Endodermal cell (in vitro differentiated cells): ENCODE measurements around the gene ZACN. TPM values are rescaled to one million over a fixed set of nuclear protein-coding genes. Genes with fewer than 3 reads are reported as not detected.
"Not testable (repeated sequence)": the region's sequence is repeated elsewhere in the genome, so short reads cannot be mapped to it uniquely, and the experiment has no call there.

Experiments
- DNase-seq: peaks from one replicate; pipeline ENCODE4 v3.0.0-alpha.2; 2017
- H3K27ac ChIP-seq: 2 replicates; pipeline ENCODE4 v1.5.1; 2013; ENCODE audit warnings: mild to moderate bottlenecking, low read depth, low read length, moderate library complexity
- H3K27me3 ChIP-seq: 2 replicates; pipeline ENCODE4 v1.6.1; 2013; ENCODE audit warnings: mild to moderate bottlenecking, low read length, moderate library complexity; ENCODE audit not compliant: insufficient read depth, control insufficient read depth, poor library complexity, severe bottlenecking
- H3K36me3 ChIP-seq: 2 replicates; pipeline ENCODE4 v1.7.0; 2013; ENCODE audit warnings: mild to moderate bottlenecking, low read length, moderate library complexity; ENCODE audit not compliant: control insufficient read depth, insufficient read depth
- H3K4me1 ChIP-seq: one replicate; pipeline ENCODE4 v1.7.0; 2013; ENCODE audit warnings: low read length; ENCODE audit not compliant: control insufficient read depth, insufficient read depth
- H3K4me3 ChIP-seq: 2 replicates; pipeline ENCODE4 v1.5.1; 2013; ENCODE audit warnings: mild to moderate bottlenecking, low read length, moderate library complexity
- H3K9ac ChIP-seq: 2 replicates; pipeline ENCODE4 v1.6.1; 2013; ENCODE audit warnings: mild to moderate bottlenecking, low read length, moderate library complexity; ENCODE audit not compliant: poor library complexity, severe bottlenecking; ENCODE audit errors: extremely low read depth
- H3K9me3 ChIP-seq: 2 replicates; pipeline ENCODE4 v1.6.1; 2013; ENCODE audit warnings: mild to moderate bottlenecking, low read length, moderate library complexity; ENCODE audit not compliant: control insufficient read depth
- H3K27ac Mint-ChIP-seq: 2 replicates; pipeline ENCODE4 v1.8.0; 2020; ENCODE audit warnings: mixed read lengths
- H3K27me3 Mint-ChIP-seq: 2 replicates; pipeline ENCODE4 v1.8.0; 2021; ENCODE audit warnings: mild to moderate bottlenecking, mixed read lengths; ENCODE audit not compliant: insufficient read depth
- H3K36me3 Mint-ChIP-seq: 2 replicates; pipeline ENCODE4 v1.8.0; 2020; ENCODE audit warnings: low read depth, mixed read lengths
- H3K4me1 Mint-ChIP-seq: 2 replicates; pipeline ENCODE4 v1.8.0; 2020; ENCODE audit warnings: mixed read lengths
- H3K4me3 Mint-ChIP-seq: 2 replicates; pipeline ENCODE4 v1.8.0; 2020; ENCODE audit warnings: mild to moderate bottlenecking, moderate library complexity, mixed read lengths
- H3K9me3 Mint-ChIP-seq: 2 replicates; pipeline ENCODE4 v1.8.0; 2020; ENCODE audit warnings: mild to moderate bottlenecking, mixed read lengths
- WGBS, 2 experiments: methylation state at CpG; one replicate each; pipeline versions ENCODE4 v1.1.5 to v1.1.7; 2013; ENCODE audit warnings: missing lambda C conversion rate in 2 of 2, mixed read lengths in 1 of 2; ENCODE audit not compliant: insufficient coverage in 1 of 2, insufficient read length in 1 of 2; 5-methylcytosine and 5-hydroxymethylcytosine counted together
- total RNA-seq, 2 donors: library from RNA; stranded (reverse); fragmentation: NEBNext Ultra II Directional in 1 of 2; extraction: Animal tissue kit (Norgen Biotek cat#: 25700) in 1 of 2; gene quantifications; 2 replicates in 1 of 2; 3 replicates in 1 of 2; pipeline ENCODE4 v1.2.1, GENCODE V29; 2021
- TF ChIP-seq, protein P1 (sequence below): fragments of 200-600 bp; sonication (generic); conservative IDR thresholded peaks from 2 replicates; pipeline ENCODE4 v1.5.0; 2021; ENCODE audit warnings: antibody characterized with exemption, mild to moderate bottlenecking

The ZACN gene
- total RNA-seq, 2 donors from 2014 or later = 0.09 TPM; not detected in 1

DNA sequence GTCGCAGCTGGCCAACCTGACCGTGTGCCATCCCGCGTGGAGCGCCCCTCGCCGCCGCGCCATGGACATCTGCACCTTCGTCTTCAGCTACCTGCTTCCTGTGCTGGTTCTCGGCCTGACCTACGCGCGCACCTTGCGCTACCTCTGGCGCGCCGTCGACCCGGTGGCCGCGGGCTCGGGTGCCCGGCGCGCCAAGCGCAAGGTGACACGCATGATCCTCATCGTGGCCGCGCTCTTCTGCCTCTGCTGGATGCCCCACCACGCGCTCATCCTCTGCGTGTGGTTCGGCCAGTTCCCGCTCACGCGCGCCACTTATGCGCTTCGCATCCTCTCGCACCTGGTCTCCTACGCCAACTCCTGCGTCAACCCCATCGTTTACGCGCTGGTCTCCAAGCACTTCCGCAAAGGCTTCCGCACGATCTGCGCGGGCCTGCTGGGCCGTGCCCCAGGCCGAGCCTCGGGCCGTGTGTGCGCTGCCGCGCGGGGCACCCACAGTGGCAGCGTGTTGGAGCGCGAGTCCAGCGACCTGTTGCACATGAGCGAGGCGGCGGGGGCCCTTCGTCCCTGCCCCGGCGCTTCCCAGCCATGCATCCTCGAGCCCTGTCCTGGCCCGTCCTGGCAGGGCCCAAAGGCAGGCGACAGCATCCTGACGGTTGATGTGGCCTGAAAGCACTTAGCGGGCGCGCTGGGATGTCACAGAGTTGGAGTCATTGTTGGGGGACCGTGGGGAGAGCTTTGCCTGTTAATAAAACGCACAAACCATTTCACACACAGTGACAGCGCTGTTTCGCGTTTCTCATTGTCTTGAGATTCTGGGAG is 2.0 kb upstream of the ZACN start:
- Mint-ChIP-seq H3K4me3 (peak overlapping the region; percentile 46), H3K9me3 (no peaks in the 10 kb centered on the region), H3K36me3 (no peaks in the 10 kb centered on the region), H3K27ac (no peak overlapping the region), H3K27me3 (peaks cover 71% of the 10 kb centered on the region), H3K4me1 (peaks cover 26% of the 10 kb centered on the region)
- H3K4me3 ChIP-seq = peak overlapping the region; percentile 35
- peaks cover 15% of the 10 kb centered on the region for H3K4me1 ChIP-seq
- H3K27ac ChIP-seq = no peak overlapping the region
- DNase-seq = peak; percentile 85
- H3K27me3 ChIP-seq = peaks cover 68% of the 10 kb centered on the region
- H3K9ac ChIP-seq = no peak overlapping the region
- H3K36me3 ChIP-seq = peaks cover under 1% of the 10 kb centered on the region
- 10 to 14% methylated on average over 17 to 82 of the region's 82 CpGs for WGBS, 2 experiments
- TF ChIP-seq, protein P1, sequence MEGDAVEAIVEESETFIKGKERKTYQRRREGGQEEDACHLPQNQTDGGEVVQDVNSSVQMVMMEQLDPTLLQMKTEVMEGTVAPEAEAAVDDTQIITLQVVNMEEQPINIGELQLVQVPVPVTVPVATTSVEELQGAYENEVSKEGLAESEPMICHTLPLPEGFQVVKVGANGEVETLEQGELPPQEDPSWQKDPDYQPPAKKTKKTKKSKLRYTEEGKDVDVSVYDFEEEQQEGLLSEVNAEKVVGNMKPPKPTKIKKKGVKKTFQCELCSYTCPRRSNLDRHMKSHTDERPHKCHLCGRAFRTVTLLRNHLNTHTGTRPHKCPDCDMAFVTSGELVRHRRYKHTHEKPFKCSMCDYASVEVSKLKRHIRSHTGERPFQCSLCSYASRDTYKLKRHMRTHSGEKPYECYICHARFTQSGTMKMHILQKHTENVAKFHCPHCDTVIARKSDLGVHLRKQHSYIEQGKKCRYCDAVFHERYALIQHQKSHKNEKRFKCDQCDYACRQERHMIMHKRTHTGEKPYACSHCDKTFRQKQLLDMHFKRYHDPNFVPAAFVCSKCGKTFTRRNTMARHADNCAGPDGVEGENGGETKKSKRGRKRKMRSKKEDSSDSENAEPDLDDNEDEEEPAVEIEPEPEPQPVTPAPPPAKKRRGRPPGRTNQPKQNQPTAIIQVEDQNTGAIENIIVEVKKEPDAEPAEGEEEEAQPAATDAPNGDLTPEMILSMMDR = no peak
- H3K9me3 ChIP-seq = no peaks in the 10 kb centered on the region

DNA sequence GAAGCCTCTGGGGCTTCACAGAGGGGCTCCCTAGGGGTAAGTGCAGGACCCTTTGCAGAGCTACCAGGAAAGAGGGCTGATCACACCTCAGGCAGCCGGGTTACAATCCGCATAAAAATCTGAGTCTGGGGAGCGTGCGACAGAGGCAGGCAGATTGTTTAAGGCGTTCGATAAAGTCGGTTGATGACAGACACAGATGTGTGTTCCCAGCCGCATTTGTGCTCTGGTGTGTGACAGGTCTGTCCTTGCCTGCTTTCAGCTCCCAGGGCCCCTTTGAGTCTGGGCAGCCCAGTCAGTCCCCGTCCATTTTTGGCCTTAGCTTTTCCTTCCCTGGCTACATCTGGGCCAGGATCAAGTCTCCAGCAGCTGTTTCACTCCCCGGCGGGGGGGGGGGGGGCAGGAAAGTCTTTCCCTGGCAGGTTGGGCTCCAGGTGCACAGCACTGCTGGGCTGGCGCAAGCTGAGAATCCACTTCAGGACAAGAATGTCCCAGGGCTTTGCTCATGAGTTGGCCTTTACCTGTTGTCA is 1.3 kb upstream of the ZACN start:
- Histone ChIP-seq H3K9me3 (no peaks in the 10 kb centered on the region), H3K27me3 (peaks cover 68% of the 10 kb centered on the region), H3K27ac (no peak overlapping the region), H3K36me3 (peaks cover 7% of the 10 kb centered on the region), H3K9ac (no peak overlapping the region), H3K4me1 (peaks cover 15% of the 10 kb centered on the region), H3K4me3 (no peak overlapping the region)
- Mint-ChIP-seq H3K27ac (no peak overlapping the region), H3K27me3 (peaks cover 69% of the 10 kb centered on the region), H3K9me3 (no peaks in the 10 kb centered on the region), H3K36me3 (no peaks in the 10 kb centered on the region), H3K4me3 (no peak overlapping the region), H3K4me1 (peaks cover 24% of the 10 kb centered on the region)
- DNase-seq = peak; percentile 70
- 51 to 68% methylated on average over 9 to 10 of the region's 12 CpGs for WGBS, 2 experiments
- TF ChIP-seq, protein P1 = no peak

DNA sequence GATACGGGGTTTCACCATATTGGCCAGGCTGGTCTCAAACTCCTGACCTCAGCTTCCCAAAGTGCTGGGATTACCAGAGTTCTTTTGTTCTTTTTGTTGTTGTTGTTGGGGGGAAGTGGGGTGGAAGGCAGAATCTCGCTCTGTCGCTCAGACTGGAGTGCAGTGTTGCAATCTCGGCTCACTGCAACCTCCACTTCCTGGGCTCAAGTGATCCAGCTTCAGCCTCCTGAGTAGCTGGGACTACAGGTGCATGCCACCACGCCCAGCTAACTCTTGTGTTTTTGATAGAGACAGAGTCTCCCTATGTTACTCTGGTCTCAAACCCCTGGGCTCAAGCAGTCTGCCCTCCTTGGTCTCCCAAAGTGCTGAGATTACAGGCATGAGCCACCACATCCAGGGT is 612 bp upstream of the ZACN start:
- not testable (repeated sequence) for H3K27ac ChIP-seq, H3K4me3 Mint-ChIP-seq, H3K9me3 ChIP-seq, H3K9ac ChIP-seq, H3K4me3 ChIP-seq, H3K36me3 Mint-ChIP-seq, DNase-seq, H3K9me3 Mint-ChIP-seq, H3K27ac Mint-ChIP-seq
- peaks cover 65% of the 10 kb centered on the region for H3K27me3 Mint-ChIP-seq
- Histone ChIP-seq H3K27me3 (peaks cover 66% of the 10 kb centered on the region), H3K36me3 (peaks cover 11% of the 10 kb centered on the region), H3K4me1 (peaks cover 15% of the 10 kb centered on the region)
- peaks cover 24% of the 10 kb centered on the region for H3K4me1 Mint-ChIP-seq
- WGBS, 2 experiments = 86 to 92% methylated on average over 4 to 5 of the region's 5 CpGs
